NCI-H748 (cell line): ENCODE data around the gene SOX9.

ENCODE experiments used
- DNase-seq: peaks from one replicate; lab custom pipeline; 2025; ENCODE audit not compliant: unreplicated experiment; lab: John Stamatoyannopoulos, UW

Gene SOX9

DNA sequence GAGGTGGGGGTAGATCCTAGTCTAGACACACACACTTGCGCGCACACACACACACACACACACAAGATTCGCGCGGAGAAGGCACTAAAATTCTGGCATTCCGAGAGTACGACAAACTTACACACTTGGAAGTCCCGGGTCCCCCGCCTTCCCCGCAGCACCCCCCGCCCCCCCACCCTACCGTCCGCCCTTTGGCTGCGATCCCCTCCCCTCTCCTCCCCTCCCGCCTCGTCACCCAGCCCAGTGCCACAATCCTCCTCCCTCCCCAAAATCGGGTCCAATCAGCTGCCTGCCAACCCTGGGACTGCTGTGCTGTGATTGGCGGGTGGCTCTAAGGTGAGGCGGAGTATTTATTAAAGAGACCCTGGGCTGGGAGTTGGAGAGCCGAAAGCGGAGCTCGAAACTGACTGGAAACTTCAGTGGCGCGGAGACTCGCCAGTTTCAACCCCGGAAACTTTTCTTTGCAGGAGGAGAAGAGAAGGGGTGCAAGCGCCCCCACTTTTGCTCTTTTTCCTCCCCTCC lies at the start of gene SOX9:
Gene SOX9 (plus strand): TSS at position 379 of the 522 bp plus-strand sequence. CDS start 372 bp downstream, outside the sequence.
- DNase-seq = peak; percentile 98

DNA sequence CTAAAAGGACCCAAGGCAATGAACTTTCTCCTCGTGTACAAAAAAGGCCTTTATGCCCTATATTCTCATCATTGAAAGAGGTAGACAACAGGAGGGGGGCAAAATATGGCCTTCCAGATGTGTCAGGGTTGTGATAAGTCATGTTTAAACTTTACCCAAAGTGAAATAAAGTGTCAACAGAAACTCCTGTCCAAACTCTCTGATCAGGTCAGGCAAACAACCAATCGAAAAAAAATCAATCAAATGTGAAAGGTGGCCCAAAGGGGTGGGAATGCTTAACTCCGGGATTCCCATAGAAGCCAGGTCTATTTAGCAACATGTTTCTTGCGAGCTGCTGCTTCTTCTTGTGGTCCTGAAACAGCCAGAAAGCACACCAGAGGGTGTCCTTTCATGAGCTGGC lies 49.5 kb upstream of the SOX9 start:
- no peak for DNase-seq

DNA sequence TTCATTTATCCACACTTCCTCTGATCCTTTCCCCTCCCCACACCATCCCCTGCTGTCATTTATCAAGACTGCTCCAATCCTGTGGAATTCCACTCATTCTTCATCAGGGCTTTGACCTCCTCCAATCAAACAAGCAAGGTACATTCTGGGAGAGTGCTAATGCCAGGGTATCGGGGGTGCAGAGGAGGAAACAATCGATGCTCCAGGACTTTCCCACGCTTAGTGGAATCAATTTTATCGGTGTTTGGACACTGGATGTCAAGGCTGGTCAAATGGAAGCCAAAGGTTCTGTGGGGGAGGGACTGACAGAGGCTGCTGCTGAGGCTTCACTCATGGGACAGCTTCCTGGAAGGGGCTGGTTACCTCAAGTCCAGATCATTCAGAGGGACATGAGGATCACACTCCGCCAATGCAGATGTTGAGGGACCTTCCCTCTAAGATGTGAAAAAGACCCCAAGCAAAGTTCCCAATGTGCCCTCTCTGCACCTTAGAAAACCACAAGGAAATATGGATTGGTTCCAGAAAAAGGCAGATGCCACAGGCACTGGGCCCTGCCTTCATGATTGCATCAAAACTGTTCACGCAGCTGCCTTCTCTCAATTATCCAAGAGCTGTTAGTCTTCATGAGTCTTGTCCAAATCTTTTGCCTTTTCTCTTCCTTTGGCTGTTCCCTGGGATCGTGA lies 44.7 kb upstream of the SOX9 start:
- no peak for DNase-seq

DNA sequence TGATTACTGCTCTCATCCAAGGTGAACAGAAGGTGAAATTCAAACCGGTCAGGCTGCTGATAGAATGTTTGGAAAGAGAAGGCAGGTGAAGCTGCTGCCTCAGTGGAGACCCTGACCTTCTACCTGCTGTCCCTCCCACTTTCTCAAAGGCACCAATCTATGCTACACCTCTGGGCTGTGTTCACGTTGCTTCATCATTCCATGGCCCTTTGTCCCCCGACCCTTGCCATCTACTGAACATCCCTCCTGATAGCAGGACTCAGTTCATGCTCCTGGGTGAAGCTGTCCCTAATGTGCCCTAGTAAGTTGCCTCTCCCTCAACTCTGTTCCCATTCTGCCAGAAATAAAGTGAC lies 44.2 kb upstream of the SOX9 start:
- no peak for DNase-seq

DNA sequence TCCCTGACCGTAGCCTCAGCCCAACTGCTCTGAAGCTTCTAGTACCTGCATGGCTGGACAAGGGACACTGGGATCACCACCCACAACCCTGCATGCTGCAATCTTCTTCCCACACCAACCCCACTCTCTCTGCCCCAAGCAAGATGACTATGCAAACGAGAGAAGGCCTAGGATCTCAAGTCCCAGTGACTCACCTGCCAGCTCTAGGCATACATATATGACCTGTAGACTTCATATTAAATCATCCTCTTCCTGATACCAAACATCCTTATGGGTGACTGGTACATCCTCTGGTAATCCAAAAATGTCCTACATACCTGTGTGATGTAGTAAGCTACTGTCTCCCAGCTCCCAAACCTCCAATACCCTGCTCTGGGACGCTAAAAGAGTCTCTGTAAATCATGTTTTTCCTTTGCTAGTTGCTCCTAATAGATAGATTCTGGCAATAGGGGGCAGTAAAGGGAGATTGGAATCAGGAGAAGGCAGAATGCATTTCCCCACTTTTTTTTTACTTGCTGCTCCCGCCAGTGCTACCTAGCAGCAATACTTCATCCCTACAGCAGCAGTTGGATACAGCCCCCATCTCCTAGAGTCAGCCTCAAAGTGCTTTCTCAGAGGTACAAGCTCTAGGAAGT lies 43.4 kb upstream of the SOX9 start:
- no peak for DNase-seq

DNA sequence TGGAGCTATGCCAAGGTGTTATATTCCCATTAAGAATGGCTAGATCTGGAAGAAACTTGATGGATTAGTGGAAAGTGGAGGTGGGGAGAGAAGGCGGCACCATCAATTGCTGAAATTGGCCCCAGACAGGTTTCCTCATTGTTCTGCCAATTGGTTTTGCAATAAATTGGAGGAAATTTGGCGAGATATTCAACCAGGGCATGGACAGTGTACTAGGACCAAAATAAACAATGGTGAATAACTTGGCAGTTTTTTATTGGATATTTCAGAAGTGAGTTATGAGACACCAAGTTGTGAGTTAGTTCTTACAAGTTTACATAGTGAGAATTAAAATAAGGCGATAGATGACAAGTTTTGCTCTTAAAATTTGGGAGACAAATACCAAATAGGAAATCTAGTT lies 41.1 kb upstream of the SOX9 start:
- peak; percentile 63 for DNase-seq

DNA sequence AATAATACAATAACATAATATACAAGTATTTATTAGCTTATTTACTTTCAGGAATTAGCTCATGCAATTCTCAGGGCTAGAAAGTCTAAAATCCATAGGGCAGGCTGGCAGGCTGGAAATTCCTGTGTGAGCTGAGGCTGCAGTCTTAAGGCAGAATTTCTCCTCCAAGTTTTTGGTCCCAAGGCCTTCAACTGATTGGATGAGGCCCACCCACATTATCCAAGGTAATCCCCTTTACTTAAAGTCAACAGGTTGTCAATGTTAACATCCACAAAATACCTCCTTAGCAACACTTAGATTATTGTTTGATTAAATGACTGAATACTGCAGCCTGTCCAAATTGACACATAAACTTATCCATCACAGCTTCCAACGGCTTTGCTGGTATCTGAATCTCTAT lies 32.9 kb upstream of the SOX9 start:
- no peak for DNase-seq

DNA sequence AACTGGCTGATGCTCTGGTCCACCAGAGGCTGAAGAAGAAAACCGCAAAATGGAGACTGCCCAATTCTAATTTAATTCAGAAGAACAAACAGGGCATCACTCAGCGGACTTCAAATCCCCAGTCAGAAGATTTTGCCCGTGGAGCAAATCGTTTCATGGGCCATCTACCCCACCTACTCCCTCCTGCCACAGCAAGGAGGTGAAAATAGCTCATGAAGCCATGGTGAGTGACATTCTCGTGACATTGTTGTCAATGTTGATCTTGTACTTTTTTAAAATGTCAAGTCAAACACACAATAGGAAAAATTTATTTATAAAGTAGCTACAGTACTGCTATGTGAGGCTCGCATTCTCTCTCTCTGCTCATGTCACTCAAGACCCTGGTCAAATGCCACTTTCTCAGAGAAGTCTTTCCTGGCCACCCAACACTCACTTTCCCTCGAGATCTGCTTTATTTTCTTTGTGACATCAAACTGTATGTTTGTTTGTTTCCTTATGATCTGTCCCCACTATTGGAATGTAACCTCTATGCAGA lies 31.3 kb upstream of the SOX9 start:
- no peak for DNase-seq

DNA sequence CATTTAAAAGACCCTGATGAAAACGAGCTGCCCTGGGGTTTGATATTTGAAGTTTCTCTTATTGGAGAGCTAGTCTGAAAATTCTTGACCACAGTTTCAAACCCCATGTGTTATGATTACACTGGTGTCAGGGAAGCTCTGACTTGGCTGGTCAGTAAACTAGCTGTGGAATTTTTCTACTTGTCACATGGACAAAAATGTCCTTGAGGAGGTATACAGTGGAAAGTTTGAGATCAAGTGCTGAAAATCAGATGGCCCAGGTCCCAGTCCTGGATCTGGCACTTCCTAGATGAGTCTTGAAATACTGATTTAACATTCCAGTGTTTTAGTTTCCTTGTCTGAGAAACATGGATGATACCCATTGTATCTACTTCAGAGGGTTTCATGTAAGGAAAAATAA lies 30.7 kb upstream of the SOX9 start:
- no peak for DNase-seq

DNA sequence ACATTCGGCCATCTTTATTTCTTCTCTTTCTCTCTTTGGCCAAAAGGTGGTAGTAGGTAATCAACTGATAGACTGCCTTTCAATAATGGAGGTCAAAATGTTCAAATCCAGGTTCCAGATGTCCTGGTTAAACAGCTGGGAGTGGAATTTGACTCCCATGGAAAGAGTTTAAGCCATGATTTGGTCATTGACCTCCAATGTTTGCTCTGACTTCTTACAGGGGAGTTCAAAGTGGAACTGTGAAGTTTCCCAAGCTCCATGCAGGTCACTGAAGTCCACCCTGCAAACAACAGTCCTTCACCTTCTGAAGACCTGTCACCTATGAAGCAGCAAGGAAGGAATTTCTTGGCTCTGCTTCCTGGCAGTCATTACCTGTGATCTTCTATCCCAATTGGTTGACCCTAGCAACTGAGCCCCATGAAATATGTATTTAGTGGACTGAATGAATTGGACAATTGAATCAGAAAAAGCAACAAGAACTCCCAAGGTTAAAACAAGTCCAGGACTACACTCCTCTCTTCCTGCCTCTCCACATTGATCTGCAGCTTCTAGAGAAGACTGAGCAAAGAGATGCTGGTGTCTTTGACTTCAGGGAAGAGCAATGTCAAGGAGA lies 28.0 kb upstream of the SOX9 start:
- no peak for DNase-seq

DNA sequence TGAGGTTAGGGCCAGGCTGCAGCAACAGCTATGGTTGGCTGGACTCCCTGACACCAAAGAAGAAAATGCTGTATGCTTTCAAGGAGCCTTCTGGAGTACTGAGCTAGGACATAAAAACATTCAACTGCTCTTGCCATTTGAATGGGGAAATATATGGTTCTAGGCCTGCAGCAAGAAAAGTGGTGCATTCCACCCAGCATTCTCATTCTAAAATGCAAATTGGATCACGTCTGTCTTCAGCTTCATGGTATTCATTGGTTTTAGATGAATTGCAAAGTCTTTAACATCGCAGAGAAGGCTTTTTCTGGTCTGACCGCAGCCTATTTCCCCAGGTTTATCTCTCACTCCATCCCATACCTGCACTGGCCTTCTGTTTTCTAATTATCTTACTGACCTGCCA lies 27.1 kb upstream of the SOX9 start:
- no peak for DNase-seq

DNA sequence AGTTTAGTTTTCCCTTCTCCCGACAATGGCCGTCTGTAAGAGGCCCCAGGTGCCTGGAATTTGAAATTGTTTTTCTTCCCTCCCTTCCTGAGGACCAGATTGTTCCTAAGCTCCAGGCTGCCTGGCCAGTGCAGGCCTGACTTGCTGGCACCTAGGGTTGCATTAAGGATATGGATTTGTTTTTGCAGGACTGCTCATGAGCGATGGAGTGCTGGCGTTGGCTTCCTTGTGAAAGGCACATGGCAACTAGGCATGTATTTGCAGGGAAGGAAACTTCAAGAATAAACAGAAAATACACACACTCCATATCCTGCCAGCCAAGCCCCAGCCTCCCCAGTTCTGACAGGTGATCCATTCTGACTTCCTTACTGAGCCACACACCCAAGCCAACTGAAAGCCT lies 25.5 kb upstream of the SOX9 start:
- DNase-seq = no peak

DNA sequence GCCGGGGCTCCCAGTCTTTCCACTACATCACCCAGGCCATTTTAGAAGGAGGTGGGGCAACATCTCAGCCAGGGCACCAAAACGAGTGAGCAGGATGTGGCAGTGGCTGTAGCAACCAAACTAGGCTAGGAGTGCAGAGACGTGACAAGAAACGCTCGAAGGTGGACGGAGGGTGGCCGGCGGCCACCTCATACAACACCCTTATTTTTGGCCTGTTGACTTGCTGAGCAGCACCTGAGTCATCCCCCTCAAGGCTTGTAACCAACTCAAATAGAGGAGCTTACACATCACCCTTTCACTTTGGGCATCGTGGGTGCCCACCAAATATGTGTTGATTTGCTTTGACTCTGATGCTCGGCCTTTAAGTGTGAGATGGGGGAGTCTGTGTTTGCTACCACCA lies 23.7 kb upstream of the SOX9 start:
- DNase-seq = no peak

DNA sequence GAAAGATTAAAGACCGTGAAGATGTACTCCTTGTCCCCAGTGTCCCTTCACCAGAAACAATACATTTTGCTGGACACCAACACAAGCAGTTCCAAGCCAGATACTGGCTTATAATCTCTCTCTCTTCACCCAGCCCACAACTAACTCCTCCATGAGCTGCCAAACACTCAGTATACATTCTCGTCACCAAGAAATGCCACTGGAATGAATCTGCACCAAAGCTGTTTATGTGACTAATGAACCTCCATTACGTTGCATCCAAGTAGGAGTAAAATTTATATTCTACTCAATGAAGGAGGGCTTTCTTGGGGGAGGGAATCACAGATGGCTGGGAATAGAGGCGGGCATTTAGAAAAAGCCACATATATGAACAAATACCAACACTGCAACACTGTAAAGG lies 20.9 kb upstream of the SOX9 start:
- DNase-seq = no peak

DNA sequence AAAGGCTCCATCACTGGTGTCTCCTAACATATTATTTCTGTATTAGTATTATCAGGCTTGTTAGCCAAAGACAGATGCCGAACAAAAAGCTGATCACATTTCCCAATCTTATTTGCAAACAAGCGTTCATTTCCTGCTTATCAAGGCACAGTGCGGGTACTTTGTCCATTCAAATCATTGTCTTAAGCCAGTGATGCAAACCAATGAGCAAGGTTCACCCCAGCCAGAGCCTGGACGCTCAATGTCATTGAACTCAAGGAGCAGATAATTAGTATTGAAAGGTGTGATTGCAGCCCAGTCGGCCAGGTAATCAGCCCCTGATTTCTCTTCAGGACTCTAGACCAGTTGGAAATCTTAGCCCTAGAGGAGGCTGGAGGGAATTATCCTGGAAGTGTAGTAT lies 20.4 kb upstream of the SOX9 start:
- DNase-seq = no peak

DNA sequence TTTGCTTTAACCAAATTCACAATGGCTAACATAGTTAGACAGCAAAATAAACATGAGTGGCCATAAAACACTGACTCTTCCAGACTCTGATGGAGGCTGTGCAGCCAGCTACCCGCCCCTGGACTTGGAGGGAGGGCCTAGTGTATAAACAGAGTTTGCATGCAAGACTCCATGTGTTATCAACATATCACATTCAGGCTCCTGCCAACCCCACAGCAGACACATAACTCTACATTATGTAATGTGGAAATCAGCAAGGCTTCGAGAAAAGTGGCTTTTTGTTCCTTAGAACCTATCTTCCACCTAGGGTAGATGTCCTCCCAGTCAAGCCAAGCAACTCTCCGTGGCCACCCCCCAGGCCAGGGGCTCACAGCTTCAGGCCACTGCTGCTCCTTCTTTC lies 19.3 kb upstream of the SOX9 start:
- no peak for DNase-seq

DNA sequence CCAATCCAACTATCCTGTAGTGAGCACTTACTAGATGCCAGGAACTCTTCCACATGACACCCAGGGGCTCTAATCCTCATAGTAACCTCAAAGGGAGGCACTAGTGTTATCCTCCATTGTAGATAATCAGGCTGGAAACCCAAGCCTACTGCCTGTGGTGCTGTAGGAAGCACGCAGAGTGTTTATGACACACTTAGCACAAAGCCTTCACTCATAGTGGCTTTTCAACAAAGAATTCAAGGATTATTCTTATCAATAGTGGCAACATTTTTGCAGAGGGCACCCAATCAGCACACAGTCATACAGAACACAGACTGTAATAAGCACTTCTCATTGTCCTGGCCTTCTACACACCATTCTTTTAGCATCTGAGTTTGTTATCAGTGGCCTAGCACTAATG lies 18.5 kb upstream of the SOX9 start:
- DNase-seq = no peak

DNA sequence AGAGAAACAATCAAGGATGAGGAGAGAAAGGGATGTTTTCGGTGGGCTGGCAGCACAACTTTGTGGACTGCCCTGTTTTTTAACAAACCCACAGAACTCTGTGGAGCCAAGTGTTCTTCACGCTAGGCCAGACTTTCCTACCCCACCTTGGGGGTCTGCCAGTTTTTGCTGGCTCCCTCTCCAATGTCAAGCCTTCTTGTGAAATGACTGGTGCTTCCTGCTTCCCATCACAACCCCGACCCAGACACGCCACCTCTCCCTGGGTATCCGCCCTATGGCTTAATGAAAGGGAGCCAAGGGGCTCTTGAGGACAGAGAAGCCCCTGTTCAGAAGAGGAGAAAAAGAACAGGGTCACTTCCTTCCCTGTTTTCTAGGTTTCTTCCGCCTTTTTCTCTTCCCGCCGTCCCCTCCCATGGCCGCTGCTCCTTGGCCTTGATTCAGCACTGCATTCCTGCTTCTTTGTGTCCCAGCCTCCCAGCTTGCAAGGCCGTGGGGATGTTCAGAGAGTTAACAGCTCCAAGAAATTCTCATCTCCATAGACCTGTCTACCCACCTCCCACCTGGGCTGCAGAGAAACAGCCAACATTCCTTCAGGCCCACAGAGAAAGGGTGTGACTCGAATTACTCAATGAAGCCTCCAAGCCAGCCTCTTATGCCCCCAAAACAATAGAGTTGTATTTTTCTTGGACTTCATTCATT lies 16.5 kb upstream of the SOX9 start:
- no peak for DNase-seq

DNA sequence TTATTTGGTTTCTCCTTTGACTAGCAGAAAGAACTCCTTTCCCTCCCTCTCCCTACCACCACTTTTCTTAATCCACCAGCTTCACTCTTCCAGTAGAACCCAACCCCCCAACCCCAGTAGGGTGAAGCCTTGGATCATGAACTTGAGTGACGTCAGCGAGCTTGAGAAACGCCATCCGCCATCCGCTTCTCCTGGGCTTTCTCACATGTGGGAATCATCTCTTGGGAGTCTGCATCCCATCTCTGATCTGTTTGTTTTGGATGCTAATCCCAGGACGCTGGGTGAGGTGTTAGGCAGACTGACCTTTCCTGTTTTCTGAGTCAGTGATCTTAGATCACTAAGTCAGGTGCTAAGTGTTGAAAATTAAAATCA lies 16.0 kb upstream of the SOX9 start:
- DNase-seq = no peak

DNA sequence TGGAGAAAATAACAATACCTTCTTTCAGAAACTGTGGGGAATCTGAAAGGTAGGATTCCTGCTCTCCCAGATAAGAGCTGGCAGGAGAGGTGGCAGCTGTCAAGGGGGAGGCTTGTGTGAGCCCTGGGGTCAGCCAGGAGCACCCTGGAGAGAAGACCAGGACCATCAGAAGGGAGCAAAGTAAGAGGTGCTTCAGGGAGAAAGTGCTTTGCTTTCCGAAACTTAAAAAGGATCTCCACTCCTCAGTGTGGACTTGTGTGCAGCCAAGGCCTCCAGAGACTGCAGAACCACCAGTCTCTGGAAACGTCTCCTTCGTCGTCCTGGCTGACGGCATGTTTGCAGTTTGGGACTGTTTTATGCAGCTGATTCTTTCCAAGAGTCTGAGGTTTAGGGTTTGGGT lies 13.7 kb upstream of the SOX9 start:
- no peak for DNase-seq

DNA sequence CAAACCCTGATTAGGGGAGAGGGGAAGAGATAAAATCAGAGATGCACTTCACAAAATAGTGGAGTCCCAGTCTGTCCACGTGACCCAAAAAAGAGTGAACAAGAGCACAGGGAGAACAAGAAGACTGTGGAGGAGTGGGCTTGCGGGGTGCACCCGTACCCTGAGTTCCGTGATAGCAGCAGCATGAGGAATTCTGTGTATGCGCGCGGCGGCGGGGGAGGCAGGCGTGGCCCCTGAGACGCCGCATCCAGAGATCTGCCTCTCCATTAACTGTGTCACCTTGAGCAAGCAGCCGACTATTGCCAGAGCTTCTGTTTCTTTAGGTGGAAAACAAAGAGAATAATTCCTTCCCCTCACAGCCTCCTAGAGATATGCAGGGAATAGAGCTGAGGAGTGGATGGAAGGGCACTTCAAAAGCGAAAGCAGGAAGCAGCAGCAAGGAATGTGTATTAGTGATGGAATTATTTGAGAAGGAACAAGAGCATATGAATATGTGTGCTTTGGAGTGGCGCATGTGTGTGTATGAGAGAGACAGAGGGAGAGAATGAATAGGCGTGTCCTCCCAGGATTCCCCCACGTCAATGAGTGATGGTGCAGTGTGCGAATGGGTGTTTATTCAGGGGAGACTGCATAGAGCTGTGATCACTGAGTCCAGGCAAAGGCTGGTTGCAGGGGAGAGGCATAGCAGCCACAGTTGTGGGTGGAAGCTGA lies 10.4 kb upstream of the SOX9 start:
- peak; percentile 86 for DNase-seq
